Endothelial cell of umbilical vein (primary cell): ENCODE measurements around the gene SPRED3. TPM values are rescaled to one million over a fixed set of nuclear protein-coding genes. Genes with fewer than 3 reads are reported as not detected.
"Not testable (repeated sequence)": the region's sequence is repeated elsewhere in the genome, so short reads cannot be mapped to it uniquely, and the experiment has no call there.

ENCODE experiments used
- BruUV-seq: library from RNA; stranded (reverse); fragments of 400-500 nt; replicated peaks from 2 replicates; lab custom pipeline; 2021; lab: Mats Ljungman, UMichigan
- CTCF ChIA-PET: fragments of 300-600, 350-600 bp; sonication (Branson Sonifier 250); formaldehyde crosslinking; loops from one replicate; lab custom pipeline; 2021; ENCODE audit warnings: antibody characterized with exemption, inconsistent platforms; lab: Charles Lee
- POLR2A ChIA-PET: fragments of 300-600, 350-600 bp; sonication (Branson Sonifier 250); formaldehyde crosslinking; loops from one replicate; lab custom pipeline; 2021; ENCODE audit warnings: antibody characterized with exemption, inconsistent platforms; lab: Charles Lee
- DNase-seq: peaks from one replicate; pipeline ENCODE4 v3.0.0-alpha.2; 2011; ENCODE audit warnings: low read depth, low spot score
- FAIRE-seq: peaks from 2 replicates; lab custom pipeline; 2011; peaks lifted over from hg19 to GRCh38; lab: Jason Lieb, UNC
- H2AFZ ChIP-seq: 2 replicates; pipeline ENCODE4 v1.6.0; 2012; ENCODE audit warnings: low read depth, low read length, control low read depth, inconsistent platforms
- H3K27ac ChIP-seq: 2 replicates; pipeline ENCODE4 v1.5.1; 2011; ENCODE audit warnings: low read depth, mild to moderate bottlenecking, control low read depth, low read length, moderate library complexity; ENCODE audit not compliant: insufficient read depth
- H3K27me3 ChIP-seq, 2 experiments: 2 replicates each; pipeline versions ENCODE4 v1.6.0 to v1.6.1; 2011; ENCODE audit warnings: low read length in 2 of 2, mixed read lengths in 1 of 2; ENCODE audit not compliant: control insufficient read depth in 2 of 2, insufficient read depth in 2 of 2
- H3K36me3 ChIP-seq, 2 experiments: 2 replicates in 1 of 2; 3 replicates in 1 of 2; pipeline ENCODE4 v1.5.1; 2011; ENCODE audit warnings: low read length in 2 of 2, mild to moderate bottlenecking in 1 of 2, moderate library complexity in 1 of 2; ENCODE audit not compliant: control insufficient read depth in 2 of 2, insufficient read depth in 2 of 2; ENCODE audit errors: extremely low read depth in 1 of 2
- H3K4me1 ChIP-seq: 3 replicates; pipeline ENCODE4 v1.5.1; 2011; ENCODE audit warnings: mild to moderate bottlenecking, low read length; ENCODE audit not compliant: control insufficient read depth, insufficient read depth; ENCODE audit errors: extremely low read depth
- H3K4me2 ChIP-seq: 2 replicates; pipeline ENCODE4 v1.6.1; 2011; ENCODE audit warnings: low read length, control low read depth, mixed read lengths; ENCODE audit not compliant: insufficient read depth
- H3K4me3 ChIP-seq, 3 experiments: fragments of 200-600 bp in 1 of 3; sonication (generic), shearing (Covaris generic) in 1 of 3; replicated peaks in 1 of 3; 2 replicates each; pipeline ENCODE4 v1.5.1; 2011 to 2016; ENCODE audit warnings: control low read depth in 3 of 3, low read length in 3 of 3, mild to moderate bottlenecking in 2 of 3, inconsistent platforms in 1 of 3, low read depth in 1 of 3, moderate library complexity in 1 of 3; ENCODE audit not compliant: insufficient read depth in 1 of 3
- H3K79me2 ChIP-seq: 2 replicates; pipeline ENCODE4 v1.6.0; 2012; ENCODE audit warnings: low read length, inconsistent platforms; ENCODE audit not compliant: control insufficient read depth, insufficient read depth
- H3K9ac ChIP-seq: replicated peaks from 2 replicates; pipeline ENCODE3; 2011; ENCODE audit warnings: low read length, control low read depth; ENCODE audit not compliant: insufficient read depth; ENCODE audit errors: extremely low read depth
- H3K9me1 ChIP-seq: replicated peaks from 3 replicates; pipeline ENCODE4 v1.6.0; 2011; ENCODE audit warnings: mild to moderate bottlenecking, low read length; ENCODE audit not compliant: control insufficient read depth, insufficient read depth; ENCODE audit errors: extremely low read depth
- H3K9me3 ChIP-seq: replicated peaks from 2 replicates; pipeline ENCODE4 v1.5.1; 2012; ENCODE audit warnings: low read length, inconsistent platforms; ENCODE audit not compliant: control insufficient read depth, insufficient read depth
- H4K20me1 ChIP-seq: replicated peaks from 2 replicates; pipeline ENCODE3; 2011; ENCODE audit warnings: mild to moderate bottlenecking, low read length; ENCODE audit not compliant: control insufficient read depth, insufficient read depth; ENCODE audit errors: extremely low read depth
- CTCF ChIP-seq, 2 donors: IDR thresholded peaks; 1 replicate in 1 of 2; 2 replicates in 1 of 2; pipeline ENCODE4 v1.5.1; 2011; ENCODE audit warnings: low read length in 2 of 2, mild to moderate bottlenecking in 2 of 2, moderate library complexity in 2 of 2, control low read depth in 1 of 2, inconsistent platforms in 1 of 2, low read depth in 1 of 2; ENCODE audit not compliant: insufficient read depth in 1 of 2; ENCODE audit errors: extremely low read depth in 1 of 2
- EZH2 ChIP-seq: IDR thresholded peaks from 2 replicates; pipeline ENCODE4 v1.6.1; 2012; ENCODE audit warnings: borderline replicate concordance, low read depth, mild to moderate bottlenecking, moderate library complexity, low read length, inconsistent platforms; ENCODE audit not compliant: severe bottlenecking
- FOS ChIP-seq: IDR thresholded peaks from 2 replicates; pipeline ENCODE4 v1.6.1; 2011; ENCODE audit warnings: mild to moderate bottlenecking, low read length, moderate library complexity, borderline replicate concordance; ENCODE audit not compliant: insufficient read depth
- GATA2 ChIP-seq: IDR thresholded peaks from 2 replicates; pipeline ENCODE4 v1.7.0; 2011; ENCODE audit warnings: low read depth, mild to moderate bottlenecking, moderate library complexity, mixed read lengths, low read length; ENCODE audit not compliant: insufficient read length, insufficient read depth
- MAX ChIP-seq: IDR thresholded peaks from 2 replicates; pipeline ENCODE4 v1.6.1; 2011; ENCODE audit not compliant: insufficient read depth, insufficient read length
- MYC ChIP-seq: IDR thresholded peaks from one replicate; pipeline ENCODE4 v1.6.1; 2011; ENCODE audit warnings: mild to moderate bottlenecking, low read depth, low read length
- POLR2A ChIP-seq: IDR thresholded peaks from 2 replicates; pipeline ENCODE4 v1.6.1; 2012; ENCODE audit warnings: low read depth, mild to moderate bottlenecking, control low read depth, low read length
- POLR2AphosphoS5 ChIP-seq: IDR thresholded peaks from 2 replicates; pipeline ENCODE4 v1.6.1; 2012; ENCODE audit warnings: low read depth, mild to moderate bottlenecking, control low read depth, low read length, moderate library complexity; ENCODE audit not compliant: insufficient read depth
- dilution Hi-C: fragments of 300-500 bp; cut with MboI; formaldehyde crosslinking; loops from one replicate; pipeline ENCODE4 v1.15.0; 2019; ENCODE audit warnings: low sequenced_read_pairs; ENCODE audit not compliant: extremely low pct_ligation_motif_present
- intact Hi-C: fragments of 100-400 bp; cut with micrococcal nuclease; formaldehyde crosslinking; loops from one replicate; pipeline ENCODE4 v1.10.0; 2022
- polyA plus RNA-seq, 4 experiments: library from polyadenylated mRNA; depleted of rRNA in 3 of 4; stranded (reverse) in 3 of 4; unstranded in 1 of 4; fragments of >200 nt; gene quantifications; 2 replicates each; pipeline versions ENCODE4 v1.2.1 to v1.2.3, GENCODE V29; 2011 to 2012; ENCODE audit warnings: missing spikeins in 1 of 4
- total RNA-seq: library from RNA; stranded (reverse); gene quantifications from 2 replicates; pipeline ENCODE4 v1.2.3, GENCODE V29; 2021

SPRED3 gene
- total and polyA plus RNA-seq, 2 donors (not counting 3 experiments of a cell fraction or from before 2014, with no cell fraction given), result 5.7 to 15.7 TPM

GRCh38 chr19:38409631-38410133 lies 21.2 kb downstream of the SPRED3 start:
- no peak for FAIRE-seq
- no peak overlapping the region for H3K9ac ChIP-seq
- no peaks in the 10 kb centered on the region for H3K79me2 ChIP-seq
- intact Hi-C loops (loop anchor here (10.0 kb wide), 1 partner anchor 295 kb away; no protein-coding TSS in a partner anchor), dilution Hi-C loops (no loop called here)
- CTCF ChIA-PET, result interaction anchor here (3.1 kb wide), 1 partner anchor 225 kb away, joined by 8 read pairs; no protein-coding TSS in a partner anchor
- H3K27ac ChIP-seq, result no peak overlapping the region
- no TSS peak for BruUV-seq
- H3K4me1 ChIP-seq, result no peaks in the 10 kb centered on the region
- no peaks in the 10 kb centered on the region for H4K20me1 ChIP-seq
- no peak overlapping the region for H2AFZ ChIP-seq
- H3K4me3 ChIP-seq, result no peak overlapping the region
- no peaks in the 10 kb centered on the region for H3K27me3 ChIP-seq
- TF ChIP-seq GATA2 (no peak), EZH2 (no peak), MAX (no peak), FOS (no peak), POLR2AphosphoS5 (no peak), CTCF (IDR thresholded peaks at IDR 0.05; ENCODE audit: extremely low read depth in 1 of 2, insufficient read depth in 1 of 2, low read depth in 1 of 2, low read length in 2 of 2) (no peak), POLR2A (no peak), MYC (no peak)
- no peaks in the 10 kb centered on the region for H3K9me3 ChIP-seq
- H3K4me2 ChIP-seq, result no peak overlapping the region
- H3K36me3 ChIP-seq, result no peaks in the 10 kb centered on the region
- H3K9me1 ChIP-seq, result no peaks in the 10 kb centered on the region
- POLR2A ChIA-PET, result no interaction called here
- no peak for DNase-seq

GRCh38 chr19:38410407-38410806 lies 21.9 kb downstream of the SPRED3 start:
- FAIRE-seq, dilution Hi-C loops, H4K20me1 ChIP-seq, intact Hi-C loops, H3K27me3 ChIP-seq, H3K9me3 ChIP-seq, H3K9me1 ChIP-seq, H3K79me2 ChIP-seq, H3K4me3 ChIP-seq, DNase-seq, H3K27ac ChIP-seq, BruUV-seq, H3K9ac ChIP-seq, H3K36me3 ChIP-seq, H3K4me2 ChIP-seq, POLR2A ChIA-PET, H2AFZ ChIP-seq, H3K4me1 ChIP-seq: not testable (repeated sequence)
- CTCF ChIA-PET, result interaction anchor here (0.7 to 3.1 kb wide), 2 partner anchors 224 to 1354 kb away, joined by 4 to 8 read pairs; no protein-coding TSS in a partner anchor
